ENCODE data around the gene SFTPD. TPM values are rescaled to one million over a fixed set of nuclear protein-coding genes. Genes with fewer than 3 reads are reported as not detected.

SFTPD gene
- total and polyA plus RNA-seq, 10 of the 15 experiments (the other 5 are each of a cell fraction or from before 2014, with no cell fraction given): 0.31 TPM; not detected in 9

DNA sequence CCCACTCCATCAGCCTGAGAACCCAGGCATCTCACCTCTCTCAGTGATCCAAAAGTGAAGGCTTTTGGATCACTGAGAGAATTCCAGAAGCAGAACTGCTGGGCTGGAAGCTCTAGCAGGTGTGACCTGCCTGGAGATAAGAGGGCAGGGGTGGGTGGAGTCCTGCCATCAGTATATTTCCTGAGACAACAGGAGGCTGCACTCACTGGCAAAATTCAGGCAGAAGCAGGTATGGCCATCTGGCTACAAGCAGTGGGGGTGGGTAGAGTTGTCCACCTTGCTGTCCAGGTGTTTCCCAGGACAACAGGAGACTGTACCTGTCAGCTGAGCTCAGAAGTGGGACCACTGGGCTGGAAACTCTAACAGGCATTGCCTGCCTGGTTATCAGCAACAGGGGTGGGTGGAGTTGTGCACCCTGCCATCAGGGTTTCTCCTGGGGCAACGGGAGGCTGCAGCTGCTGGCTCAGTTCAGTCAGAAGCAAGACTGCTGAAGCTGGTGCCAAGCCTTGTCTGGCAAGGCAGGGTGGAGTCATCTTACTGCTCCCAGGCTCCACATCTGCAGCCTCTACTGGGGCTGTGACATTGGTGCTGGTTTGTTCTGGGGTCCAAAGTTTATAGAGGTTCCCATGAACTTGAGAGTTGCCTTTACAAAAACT, 47.2 kb upstream of the SFTPD start (continued):
- TF ChIP-seq LARP7 (IDR thresholded peaks at IDR 0.05): no peak
- TF ChIP-seq ZZZ3 (IDR thresholded peaks at IDR 0.05; ENCODE audit: control insufficient read depth, insufficient read length, low read depth): no peak
- TF ChIP-seq, protein P1, sequence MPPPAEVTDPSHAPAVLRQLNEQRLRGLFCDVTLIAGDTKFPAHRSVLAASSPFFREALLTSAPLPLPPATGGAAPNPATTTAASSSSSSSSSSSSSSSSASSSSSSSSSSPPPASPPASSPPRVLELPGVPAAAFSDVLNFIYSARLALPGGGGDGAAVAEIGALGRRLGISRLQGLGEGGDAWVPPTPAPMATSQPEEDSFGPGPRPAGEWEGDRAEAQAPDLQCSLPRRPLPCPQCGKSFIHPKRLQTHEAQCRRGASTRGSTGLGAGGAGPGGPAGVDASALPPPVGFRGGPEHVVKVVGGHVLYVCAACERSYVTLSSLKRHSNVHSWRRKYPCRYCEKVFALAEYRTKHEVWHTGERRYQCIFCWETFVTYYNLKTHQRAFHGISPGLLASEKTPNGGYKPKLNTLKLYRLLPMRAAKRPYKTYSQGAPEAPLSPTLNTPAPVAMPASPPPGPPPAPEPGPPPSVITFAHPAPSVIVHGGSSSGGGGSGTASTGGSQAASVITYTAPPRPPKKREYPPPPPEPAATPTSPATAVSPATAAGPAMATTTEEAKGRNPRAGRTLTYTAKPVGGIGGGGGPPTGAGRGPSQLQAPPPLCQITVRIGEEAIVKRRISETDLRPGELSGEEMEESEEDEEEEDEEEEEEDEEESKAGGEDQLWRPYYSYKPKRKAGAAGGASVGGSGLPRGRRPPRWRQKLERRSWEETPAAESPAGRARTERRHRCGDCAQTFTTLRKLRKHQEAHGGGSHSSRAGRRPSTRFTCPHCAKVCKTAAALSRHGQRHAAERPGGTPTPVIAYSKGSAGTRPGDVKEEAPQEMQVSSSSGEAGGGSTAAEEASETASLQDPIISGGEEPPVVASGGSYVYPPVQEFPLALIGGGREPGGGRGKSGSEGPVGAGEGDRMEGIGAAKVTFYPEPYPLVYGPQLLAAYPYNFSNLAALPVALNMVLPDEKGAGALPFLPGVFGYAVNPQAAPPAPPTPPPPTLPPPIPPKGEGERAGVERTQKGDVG (CRISPR knock-in tag; IDR thresholded peaks at IDR 0.05): no peak
- no peak for TF ChIP-seq SIN3A (IDR thresholded peaks at IDR 0.05; ENCODE audit: low read depth, low read length)
- no peak for TF ChIP-seq ZNF217 (IDR thresholded peaks at IDR 0.05)
- TF ChIP-seq BCL11A (IDR thresholded peaks at IDR 0.05; ENCODE audit: low read depth, low read length): no peak

DNA sequence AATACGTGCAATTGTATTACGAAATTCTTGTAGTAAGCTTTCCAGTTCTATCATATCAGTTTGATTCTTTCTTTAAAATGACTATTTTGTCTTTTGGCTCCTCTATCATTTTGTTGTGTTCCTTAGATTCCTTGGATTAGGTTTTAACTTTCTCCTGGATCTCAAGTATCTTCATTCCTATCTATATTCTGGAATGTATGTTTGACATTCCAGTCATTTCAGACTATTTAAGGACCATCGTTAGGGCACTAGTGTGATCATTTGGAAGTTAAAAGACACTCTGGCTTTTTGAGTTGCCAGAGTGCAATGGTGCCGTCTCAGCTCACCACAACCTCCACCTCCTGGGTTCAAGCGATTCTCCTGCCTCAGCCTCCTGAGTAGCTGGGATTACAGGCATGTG, 45.7 kb upstream of the SFTPD start:
- intact Hi-C loops (cut with micrococcal nuclease; ENCODE audit: unreplicated experiment): no loop called here

More for the DNA sequence above, 45.7 kb upstream of the SFTPD start:
- no peaks in the 10 kb centered on the region for H3K9me3 ChIP-seq (replicated peaks; ENCODE audit: control insufficient read depth, insufficient read depth, low read length)
- FAIRE-seq (no peak), ATAC-seq (no peak), DNase-seq (ENCODE audit: low read depth, low spot score) (no peak)
- no peak overlapping the region for H3K4me2 ChIP-seq (ENCODE audit: control insufficient read depth, insufficient read depth)
- RAD21 ChIA-PET (ENCODE audit: unreplicated experiment): no interaction called here
- H4K20me1 ChIP-seq (ENCODE audit: control insufficient read depth, insufficient read depth): no peaks in the 10 kb centered on the region
- POLR2A ChIA-PET: interaction anchor here (0.6 kb wide), 1 partner anchor 552 kb away, joined by 6 read pairs; no protein-coding TSS in a partner anchor
- no peak overlapping the region for H2AFZ ChIP-seq (ENCODE audit: control insufficient read depth, low read depth, low read length)
- H3K27me3 ChIP-seq (replicated peaks in 1 of 2; ENCODE audit: control insufficient read depth in 2 of 2, insufficient read depth in 2 of 2, low read length in 1 of 2): no peaks in the 10 kb centered on the region; a peak in 2 of 4 replicates
- CTCF ChIA-PET: interaction anchor here (0.7 kb wide), 1 partner anchor 350 kb away, joined by 3 read pairs; no protein-coding TSS in a partner anchor
- in situ Hi-C loops (cut with MboI): no loop called here
- BruUV-seq (replicated peaks): no TSS peak
- TF ChIP-seq YY1 (IDR thresholded peaks at IDR 0.05; ENCODE audit: low read depth, low read length): no peak
- no peak for TF ChIP-seq BACH1 (IDR thresholded peaks at IDR 0.05; ENCODE audit: borderline replicate concordance)
- no peak for TF ChIP-seq IKZF1 (conservative IDR thresholded peaks at IDR 0.05)
- TF ChIP-seq, protein P2, sequence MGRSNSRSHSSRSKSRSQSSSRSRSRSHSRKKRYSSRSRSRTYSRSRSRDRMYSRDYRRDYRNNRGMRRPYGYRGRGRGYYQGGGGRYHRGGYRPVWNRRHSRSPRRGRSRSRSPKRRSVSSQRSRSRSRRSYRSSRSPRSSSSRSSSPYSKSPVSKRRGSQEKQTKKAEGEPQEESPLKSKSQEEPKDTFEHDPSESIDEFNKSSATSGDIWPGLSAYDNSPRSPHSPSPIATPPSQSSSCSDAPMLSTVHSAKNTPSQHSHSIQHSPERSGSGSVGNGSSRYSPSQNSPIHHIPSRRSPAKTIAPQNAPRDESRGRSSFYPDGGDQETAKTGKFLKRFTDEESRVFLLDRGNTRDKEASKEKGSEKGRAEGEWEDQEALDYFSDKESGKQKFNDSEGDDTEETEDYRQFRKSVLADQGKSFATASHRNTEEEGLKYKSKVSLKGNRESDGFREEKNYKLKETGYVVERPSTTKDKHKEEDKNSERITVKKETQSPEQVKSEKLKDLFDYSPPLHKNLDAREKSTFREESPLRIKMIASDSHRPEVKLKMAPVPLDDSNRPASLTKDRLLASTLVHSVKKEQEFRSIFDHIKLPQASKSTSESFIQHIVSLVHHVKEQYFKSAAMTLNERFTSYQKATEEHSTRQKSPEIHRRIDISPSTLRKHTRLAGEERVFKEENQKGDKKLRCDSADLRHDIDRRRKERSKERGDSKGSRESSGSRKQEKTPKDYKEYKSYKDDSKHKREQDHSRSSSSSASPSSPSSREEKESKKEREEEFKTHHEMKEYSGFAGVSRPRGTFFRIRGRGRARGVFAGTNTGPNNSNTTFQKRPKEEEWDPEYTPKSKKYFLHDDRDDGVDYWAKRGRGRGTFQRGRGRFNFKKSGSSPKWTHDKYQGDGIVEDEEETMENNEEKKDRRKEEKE (IDR thresholded peaks at IDR 0.05): no peak
- no peak for TF ChIP-seq RAD21 (IDR thresholded peaks at IDR 0.05; ENCODE audit: insufficient read depth, low read depth, low read length)
- TF ChIP-seq CEBPB (IDR thresholded peaks at IDR 0.05; ENCODE audit: borderline replicate concordance in 1 of 2, low read depth in 2 of 2, low read length in 2 of 2): no peak
- no peak for TF ChIP-seq TARDBP (IDR thresholded peaks at IDR 0.05; ENCODE audit: borderline replicate concordance)
- no peak for TF ChIP-seq RB1 (IDR thresholded peaks at IDR 0.05; ENCODE audit: borderline replicate concordance)
- 71% methylated on average over 5 of the region's 5 CpGs for WGBS (ENCODE audit: insufficient coverage, insufficient replicate concordance, low lambda C conversion rate, missing lambda C conversion rate)
- H3K4me3 ChIP-seq: no peak overlapping the region
- no peak overlapping the region for H3K27ac ChIP-seq (ENCODE audit: control insufficient read depth, insufficient read depth)
- H3K9ac ChIP-seq (ENCODE audit: control insufficient read depth, insufficient read depth, low read length): no peak overlapping the region
- SMC1A ChIA-PET (ENCODE audit: uncharacterized antibody, unreplicated experiment): no interaction called here
- H3K4me1 ChIP-seq (ENCODE audit: control insufficient read depth, insufficient read depth, low read length): no peaks in the 10 kb centered on the region
- H3K36me3 ChIP-seq (ENCODE audit: control insufficient read depth in 2 of 2, insufficient read depth in 2 of 2, low read length in 1 of 2): no peaks in the 10 kb centered on the region
- no peaks in the 10 kb centered on the region for H3K79me2 ChIP-seq (ENCODE audit: control insufficient read depth, insufficient read depth, low read length)
